CD4-positive, alpha-beta T cell (primary cell): ENCODE measurements around the gene SLC11A1. TPM values are rescaled to one million over a fixed set of nuclear protein-coding genes. Genes with fewer than 3 reads are reported as not detected.

Experiments used
- ATAC-seq: fragments of 200-7000 bp; cut with Tn5 transposase; one replicate; pipeline ENCODE4 v1.10.0; 2022; ENCODE audit warnings: mild to moderate bottlenecking; ENCODE audit not compliant: poor library complexity
- CTCF ChIA-PET: fragments of 350-600 bp; sonication (Branson Sonifier 250); formaldehyde crosslinking; loops from one replicate; lab custom pipeline; 2021; ENCODE audit warnings: antibody characterized with exemption, inconsistent platforms; lab: Charles Lee
- POLR2A ChIA-PET: fragments of 350-600 bp; sonication (Branson Sonifier 250); formaldehyde crosslinking; loops from one replicate; lab custom pipeline; 2021; ENCODE audit warnings: antibody characterized with exemption, inconsistent platforms; lab: Charles Lee
- DNase-seq, 14 experiments: peaks; one replicate each; pipeline ENCODE4 v3.0.0-alpha.2; 2013 to 2020; ENCODE audit warnings: mixed read lengths in 2 of 14
- H3K27ac ChIP-seq, 2 donors: one replicate each; pipeline versions ENCODE4 v1.5.1 to v1.7.0; 2013; ENCODE audit warnings: low read length in 2 of 2, low read depth in 1 of 2, mild to moderate bottlenecking in 1 of 2
- H3K27me3 ChIP-seq, 2 experiments: 1 replicate in 1 of 2; 2 replicates in 1 of 2; pipeline versions ENCODE4 v1.6.1 to v1.7.0; 2013; ENCODE audit warnings: low read length in 2 of 2, control low read depth in 1 of 2, mild to moderate bottlenecking in 1 of 2, moderate library complexity in 1 of 2; ENCODE audit not compliant: insufficient read depth in 2 of 2, control insufficient read depth in 1 of 2
- H3K36me3 ChIP-seq: one replicate; pipeline ENCODE4 v1.6.1; 2013; ENCODE audit warnings: low read length, control low read depth; ENCODE audit not compliant: insufficient read depth
- H3K4me1 ChIP-seq: one replicate; pipeline ENCODE4 v1.6.1; 2013; ENCODE audit warnings: low read length, control low read depth; ENCODE audit not compliant: insufficient read depth
- H3K4me3 ChIP-seq: one replicate; pipeline ENCODE4 v1.5.1; 2013; ENCODE audit warnings: mild to moderate bottlenecking, low read length, moderate library complexity
- H3K9me3 ChIP-seq, 2 experiments: 1 replicate in 1 of 2; 2 replicates in 1 of 2; pipeline versions ENCODE4 v1.6.1 to v1.7.0; 2013; ENCODE audit warnings: low read length in 2 of 2, mild to moderate bottlenecking in 2 of 2, control low read depth in 1 of 2, moderate library complexity in 1 of 2; ENCODE audit not compliant: control insufficient read depth in 1 of 2, insufficient read depth in 1 of 2
- H3K27ac Mint-ChIP-seq: one replicate; pipeline ENCODE4 v1.8.0; 2020; ENCODE audit warnings: mixed read lengths
- H3K27me3 Mint-ChIP-seq: one replicate; pipeline ENCODE4 v1.8.0; 2021; ENCODE audit warnings: mixed read lengths
- H3K36me3 Mint-ChIP-seq: one replicate; pipeline ENCODE4 v1.8.0; 2021; ENCODE audit warnings: low read depth, mixed read lengths
- H3K4me1 Mint-ChIP-seq: one replicate; pipeline ENCODE4 v1.8.0; 2021; ENCODE audit warnings: low read depth, mixed read lengths
- H3K4me3 Mint-ChIP-seq: one replicate; pipeline ENCODE4 v1.8.0; 2020; ENCODE audit warnings: mild to moderate bottlenecking, mixed read lengths
- H3K9me3 Mint-ChIP-seq: one replicate; pipeline ENCODE4 v1.8.0; 2020; ENCODE audit warnings: mixed read lengths
- CTCF ChIP-seq: fragments of 200-600 bp; IDR thresholded peaks from one replicate; pipeline ENCODE4 v1.8.0; 2022; ENCODE audit warnings: antibody characterized with exemption, mild to moderate bottlenecking
- intact Hi-C, 2 experiments: fragments of 100-400 bp; cut with DNase I in 1 of 2; cut with micrococcal nuclease in 1 of 2; formaldehyde crosslinking; loops; one replicate each; pipeline versions ENCODE4 v1.15.1 to v1.9.0; 2023 to 2025; cut with DNase I, micrococcal nuclease
- total RNA-seq, 174 experiments: library from RNA in 2 of 174; stranded (reverse) in 2 of 174; gene quantifications; one replicate each; pipeline ENCODE4 v1.2.3 and lab custom pipeline; 2021 to 2026

The SLC11A1 gene
- total RNA-seq, 2 experiments from 2014 or later = 4.9 to 6.3 TPM

GRCh38 chr2:218392459-218392858 lies 10.4 kb downstream of the SLC11A1 start:
- ChIA-PET POLR2A (interaction anchor here (0.6 to 1.3 kb wide), 3 partner anchors 25 to 122 kb away, joined by 3 to 4 read pairs (median 3); partner anchors contain the start of genes AAMP and PNKD), CTCF (interaction anchor here (0.6 to 1.3 kb wide), 2 partner anchors 91 to 819 kb away, joined by 3 to 4 read pairs; no protein-coding TSS in a partner anchor)
- H3K27ac Mint-ChIP-seq = no peak overlapping the region
- Histone ChIP-seq H3K27ac (no peak overlapping the region), H3K4me3 (no peak overlapping the region), H3K9me3 (no peaks in the 10 kb centered on the region), H3K27me3 (no peaks in the 10 kb centered on the region), H3K36me3 (no peaks in the 10 kb centered on the region), H3K4me1 (peaks cover 42% of the 10 kb centered on the region)
- no peak for TF ChIP-seq CTCF
- DNase-seq (no peak), ATAC-seq (no peak)
- H3K36me3 Mint-ChIP-seq = peaks cover 11% of the 10 kb centered on the region
- H3K9me3 Mint-ChIP-seq = no peaks in the 10 kb centered on the region
- no peak overlapping the region for H3K4me3 Mint-ChIP-seq
- intact Hi-C loops = loop anchor here in 1 of 2 experiments (10.0 kb wide), 1 partner anchor 208 kb away; no protein-coding TSS in a partner anchor
- peaks cover 35% of the 10 kb centered on the region for H3K4me1 Mint-ChIP-seq
- H3K27me3 Mint-ChIP-seq = no peaks in the 10 kb centered on the region

- TF ChIP-seq CTCF = no peak
- intact Hi-C loops = loop anchor here in 1 of 2 experiments (10.0 kb wide), 1 partner anchor 208 kb away; no protein-coding TSS in a partner anchor
- Mint-ChIP-seq H3K9me3 (no peaks in the 10 kb centered on the region), H3K27ac (no peak overlapping the region), H3K27me3 (no peaks in the 10 kb centered on the region), H3K4me3 (no peak overlapping the region), H3K36me3 (peaks cover 11% of the 10 kb centered on the region), H3K4me1 (peaks cover 40% of the 10 kb centered on the region)
- ATAC-seq (no peak), DNase-seq (no peak)
- no peaks in the 10 kb centered on the region for H3K27me3 ChIP-seq
- H3K36me3 ChIP-seq = no peaks in the 10 kb centered on the region
- H3K9me3 ChIP-seq = no peaks in the 10 kb centered on the region
- ChIA-PET CTCF (interaction anchor here (1.3 kb wide), 1 partner anchor 91 kb away, joined by 4 read pairs; no protein-coding TSS in a partner anchor), POLR2A (interaction anchor here (0.6 to 1.4 kb wide), 3 partner anchors 26 to 123 kb away, joined by 3 to 6 read pairs (median 3); partner anchors contain the start of genes AAMP and PNKD)
- H3K4me3 ChIP-seq = no peak overlapping the region
- peaks cover 42% of the 10 kb centered on the region for H3K4me1 ChIP-seq
- H3K27ac ChIP-seq = no peak overlapping the region
Observed at GRCh38 chr2:218392891-218393462, 10.9 kb downstream of the SLC11A1 start.

- ChIA-PET CTCF (interaction anchor here (0.8 to 0.9 kb wide), 2 partner anchors 38 to 101 kb away, joined by 3 read pairs; no protein-coding TSS in a partner anchor), POLR2A (interaction anchor here (0.9 to 4.9 kb wide), 3 partner anchors 13 to 73 kb away, joined by 3 to 74 read pairs (median 6); no protein-coding TSS in a partner anchor)
- ATAC-seq = no peak
- Mint-ChIP-seq H3K4me1 (peaks cover 41% of the 10 kb centered on the region), H3K27ac (peak overlapping the region; percentile 99), H3K36me3 (peaks cover 13% of the 10 kb centered on the region), H3K27me3 (no peaks in the 10 kb centered on the region), H3K4me3 (peak overlapping the region; percentile 11), H3K9me3 (no peaks in the 10 kb centered on the region)
- H3K27me3 ChIP-seq = no peaks in the 10 kb centered on the region
- peaks cover 49% of the 10 kb centered on the region for H3K4me1 ChIP-seq
- no peak overlapping the region for H3K4me3 ChIP-seq
- no peaks in the 10 kb centered on the region for H3K9me3 ChIP-seq
- peak in 3 of 14 experiments; percentile 7 to 53 (median 53) for DNase-seq
- intact Hi-C loops = loop anchor here in 1 of 2 experiments (2.0 to 10.0 kb wide), 3 partner anchors 23 to 209 kb away; no protein-coding TSS in a partner anchor
- TF ChIP-seq CTCF = no peak
- no peaks in the 10 kb centered on the region for H3K36me3 ChIP-seq
- H3K27ac ChIP-seq = no peak overlapping the region
Observed at GRCh38 chr2:218393750-218394290, 11.7 kb downstream of the SLC11A1 start.
